H1 (cell line): ENCODE results near the gene ZBTB16. TPM values are rescaled to one million over a fixed set of nuclear protein-coding genes. Genes with fewer than 3 reads are reported as not detected.

Experiments used
- CBX8 ChIP-seq: fragments of 300-800, 300-1000 bp; sonication (generic); IDR thresholded peaks from 2 replicates; pipeline ENCODE4 v1.7.1; 2016; ENCODE audit warnings: low read depth, low read length, borderline replicate concordance
- CTCF ChIP-seq, 3 experiments: IDR thresholded peaks; 1 replicate in 2 of 3; 2 replicates in 1 of 3; pipeline versions ENCODE4 v1.5.1 to v1.6.1; 2011; ENCODE audit warnings: low read length in 3 of 3, mild to moderate bottlenecking in 3 of 3, inconsistent platforms in 2 of 3, low read depth in 1 of 3, moderate library complexity in 1 of 3; ENCODE audit not compliant: insufficient read depth in 1 of 3; ENCODE audit errors: control extremely low read depth in 1 of 3
- MAX ChIP-seq: IDR thresholded peaks from 2 replicates; pipeline ENCODE4 v1.6.1; 2012; ENCODE audit warnings: inconsistent platforms
- polyA plus RNA-seq, 7 experiments: library from polyadenylated mRNA; depleted of rRNA in 3 of 7; stranded (reverse) in 5 of 7; unstranded in 2 of 7; fragments of >200 nt in 5 of 7; fragments of 200-250 nt in 2 of 7; gene quantifications; 1 replicate in 5 of 7; 2 replicates in 1 of 7; 4 replicates in 1 of 7; pipeline versions ENCODE4 v1.2.1 to v1.2.3, GENCODE V29; 2011 to 2013; ENCODE audit warnings: missing spikeins in 2 of 7, mixed read lengths in 2 of 7
- total RNA-seq: library from RNA; stranded (reverse); fragmentation: NEBNext Ultra II Directional; extraction: Animal tissue kit (Norgen Biotek cat#: 25700); gene quantifications from 2 replicates; pipeline ENCODE4 v1.2.1, GENCODE V29; 2021

ZBTB16 gene
- total and polyA plus RNA-seq, 2 of the 8 experiments (the other 6 are each of a cell fraction or from before 2014, with no cell fraction given): 0.12 to 0.61 TPM

GRCh38 chr11:114063829-114064201, 4.3 kb downstream of the ZBTB16 start (continued):
- TF ChIP-seq CBX8 (no peak), CTCF (IDR thresholded peaks at IDR 0.05; ENCODE audit: control extremely low read depth in 1 of 3, insufficient read depth in 1 of 3, low read depth in 1 of 3, low read length in 3 of 3) (no peak), MAX (no peak)
